Fibroblast of gingiva (primary cell): ENCODE results near the gene SNX27.
"Not testable (repeated sequence)": the region's sequence is repeated elsewhere in the genome, so short reads cannot be mapped to it uniquely, and the experiment has no call there.

Source experiments
- DNase-seq: peaks from one replicate; pipeline ENCODE4 v3.0.0-alpha.2; 2011; ENCODE audit warnings: low read depth

Gene SNX27

GRCh38 chr1:151721788-151722510 lies 110.1 kb downstream of the SNX27 start:
- DNase-seq, result no peak

- no peak for DNase-seq
Observed at GRCh38 chr1:151723726-151724370, 112.0 kb downstream of the SNX27 start.

DNA sequence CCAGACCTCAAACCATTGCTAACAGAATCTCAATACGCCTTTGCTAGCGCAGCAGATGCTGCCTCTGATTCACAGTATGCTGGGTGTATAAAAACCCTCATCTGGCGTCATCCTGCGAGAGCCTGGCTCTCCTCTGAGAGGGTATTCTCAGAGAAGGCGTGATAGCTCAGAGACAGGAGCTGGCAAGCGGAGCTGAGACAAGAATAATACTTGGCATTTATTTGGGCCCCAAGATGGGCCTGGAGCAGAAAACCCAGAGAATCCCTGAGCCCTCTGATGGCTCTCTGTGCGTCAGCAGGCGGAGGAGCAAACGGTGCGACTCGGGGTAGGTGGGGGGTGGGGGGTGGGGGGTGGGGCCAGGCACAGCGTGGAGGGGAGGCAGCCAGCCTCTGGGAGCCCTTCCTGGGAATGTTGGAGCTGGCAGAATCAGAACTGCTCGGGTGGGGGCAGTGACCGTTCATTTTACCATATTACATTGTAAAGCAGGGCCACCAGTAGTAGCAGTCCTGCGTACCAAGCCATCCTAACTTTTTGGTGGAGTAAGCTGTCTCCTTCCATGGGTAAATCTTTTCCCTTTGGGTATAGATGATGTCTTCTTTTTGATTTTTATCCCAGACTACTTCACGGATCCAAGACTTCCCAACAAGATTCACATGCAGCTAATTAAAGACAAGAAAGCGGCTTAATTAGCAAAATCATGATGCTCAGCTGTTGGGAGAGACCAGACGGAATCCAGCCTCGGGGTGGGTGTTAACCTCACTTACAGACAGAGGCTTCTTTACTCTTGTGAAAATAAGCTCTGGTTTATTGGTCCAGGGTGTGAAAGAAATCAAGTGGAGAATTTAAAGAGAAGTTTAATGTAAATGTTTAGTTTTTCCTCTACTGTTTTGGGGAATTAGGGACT lies 116.6 kb downstream of the SNX27 start:
- DNase-seq, result no peak

- DNase-seq, result no peak
Observed at GRCh38 chr1:151729157-151729965, 117.5 kb downstream of the SNX27 start.

DNA sequence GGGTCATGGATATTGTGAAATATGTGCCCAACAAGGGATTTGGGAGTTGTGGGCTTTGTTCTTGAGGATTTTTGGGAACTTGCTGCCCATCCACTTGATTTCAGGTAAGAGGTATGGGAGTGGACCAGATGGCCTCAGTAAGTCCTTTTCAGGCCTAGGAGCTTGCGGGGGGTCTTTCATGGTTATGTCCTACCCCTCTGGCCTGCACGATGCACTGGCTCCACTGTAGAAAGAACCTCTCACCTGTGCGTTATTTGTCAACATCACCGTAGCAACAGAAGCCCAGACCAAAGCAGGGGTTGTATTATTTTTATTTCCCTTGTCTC lies 118.1 kb downstream of the SNX27 start:
- DNase-seq, result no peak

GRCh38 chr1:151733126-151733525 lies 121.3 kb downstream of the SNX27 start:
- no peak for DNase-seq

DNA sequence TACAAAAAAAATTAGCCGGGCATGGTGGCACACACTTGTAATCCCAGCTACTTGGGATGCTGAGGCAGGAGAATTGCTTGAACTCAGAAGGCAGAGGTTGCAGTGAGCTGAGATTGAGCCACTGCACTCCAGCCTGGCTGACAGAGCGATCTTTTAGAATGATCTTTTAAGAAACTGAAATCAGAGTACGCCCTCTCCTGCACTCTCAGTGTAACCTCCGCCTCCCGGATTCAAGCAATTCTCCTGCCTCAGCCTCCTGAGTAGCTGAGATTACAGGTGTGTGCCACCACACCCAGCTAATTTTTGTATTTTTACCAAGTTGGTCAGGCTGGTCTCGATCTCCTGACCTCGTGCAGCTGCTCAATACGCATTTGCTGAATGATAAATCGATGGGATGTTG lies 122.1 kb downstream of the SNX27 start:
- not testable (repeated sequence) for DNase-seq

GRCh38 chr1:151737026-151737425 lies 125.2 kb downstream of the SNX27 start:
- no peak for DNase-seq

DNA sequence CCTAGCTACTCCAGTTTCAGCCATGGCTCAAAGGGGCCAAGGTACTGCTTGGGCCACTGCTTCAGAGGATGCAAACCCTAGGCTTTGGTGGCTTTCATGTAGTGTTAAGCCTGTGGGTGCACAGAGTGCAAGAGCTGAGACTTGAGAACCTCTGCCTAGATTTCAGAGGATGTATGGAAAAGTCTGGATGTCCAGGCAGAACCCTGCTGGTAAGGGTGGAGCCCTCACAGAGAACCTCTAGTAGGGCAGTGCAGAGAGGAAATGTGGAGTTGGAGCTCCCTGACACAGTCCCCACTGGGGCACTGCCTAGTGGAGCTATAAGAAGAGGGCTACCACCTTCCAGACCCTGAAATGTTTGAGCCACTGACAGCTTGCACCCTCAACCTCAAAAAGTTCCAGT lies 125.6 kb downstream of the SNX27 start:
- DNase-seq, result no peak

GRCh38 chr1:151739590-151740355 lies 127.9 kb downstream of the SNX27 start:
- no peak for DNase-seq

DNA sequence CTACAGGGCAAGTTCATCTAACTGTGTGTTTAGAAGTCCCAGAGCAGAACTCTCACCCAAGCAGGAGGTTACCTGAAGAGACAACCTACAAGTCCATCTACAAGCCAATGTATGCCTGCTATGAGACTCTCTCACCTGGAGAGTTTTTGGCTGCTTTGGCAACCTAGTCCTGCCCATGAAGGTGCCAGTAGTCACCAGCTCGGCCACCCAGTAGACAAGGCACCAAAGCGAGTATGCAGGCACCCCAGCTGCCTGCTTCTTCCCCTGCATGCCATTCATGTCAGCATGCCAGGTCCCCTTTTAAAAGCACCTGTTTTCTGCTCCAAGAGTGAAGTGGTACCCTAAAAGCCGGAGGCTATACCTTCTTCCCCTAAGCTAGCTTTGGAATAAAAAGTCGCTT lies 129.7 kb downstream of the SNX27 start:
- DNase-seq, result no peak
